ENCODE measurements around the gene TSPAN9. TPM values are rescaled to one million over a fixed set of nuclear protein-coding genes. Genes with fewer than 3 reads are reported as not detected.
"Not testable (repeated sequence)": the region's sequence is repeated elsewhere in the genome, so short reads cannot be mapped to it uniquely, and the experiment has no call there.

Gene TSPAN9
- total RNA-seq, 1 donor from 2014 or later: 22.4 TPM

- FAIRE-seq (no peak), DNase-seq (ENCODE audit: low spot score in 2 of 2) (no peak)
Measured at GRCh38 chr12:3043406-3043805, 33.8 kb upstream of the TSPAN9 start.

GRCh38 chr12:3044141-3044630, 33.0 kb upstream of the TSPAN9 start:
- DNase-seq (ENCODE audit: low spot score in 2 of 2) (no peak), FAIRE-seq (no peak)

GRCh38 chr12:3045494-3045893, 31.7 kb upstream of the TSPAN9 start:
- FAIRE-seq: no peak
- no peak for DNase-seq (ENCODE audit: low spot score in 2 of 2)

GRCh38 chr12:3045989-3046388, 31.2 kb upstream of the TSPAN9 start:
- DNase-seq (ENCODE audit: low spot score in 2 of 2): no peak
- FAIRE-seq: no peak

GRCh38 chr12:3046441-3047200, 30.6 kb upstream of the TSPAN9 start:
- DNase-seq (ENCODE audit: low spot score in 2 of 2) (no peak), FAIRE-seq (no peak)

- no peak for DNase-seq (ENCODE audit: low spot score in 2 of 2)
Measured at GRCh38 chr12:3047961-3048360, 29.2 kb upstream of the TSPAN9 start.

GRCh38 chr12:3048540-3048939, 28.6 kb upstream of the TSPAN9 start:
- FAIRE-seq (no peak), DNase-seq (ENCODE audit: low spot score in 2 of 2) (no peak)

More at GRCh38 chr12:3047961-3048360, 29.2 kb upstream of the TSPAN9 start:
- FAIRE-seq: no peak

GRCh38 chr12:3049176-3049575, 28.0 kb upstream of the TSPAN9 start:
- DNase-seq (ENCODE audit: low spot score in 2 of 2) (no peak), FAIRE-seq (no peak)

- DNase-seq (ENCODE audit: low spot score in 2 of 2) (no peak), FAIRE-seq (no peak)
Measured at GRCh38 chr12:3049611-3050249, 27.4 kb upstream of the TSPAN9 start.

- FAIRE-seq (no peak), DNase-seq (ENCODE audit: low spot score in 2 of 2) (no peak)
Measured at GRCh38 chr12:3054374-3054773, 22.8 kb upstream of the TSPAN9 start.

GRCh38 chr12:3055026-3055703, 22.0 kb upstream of the TSPAN9 start:
- no peak for DNase-seq (ENCODE audit: low spot score in 2 of 2)

GRCh38 chr12:3055704-3056467, 21.3 kb upstream of the TSPAN9 start:
- no peak for DNase-seq (ENCODE audit: low spot score in 2 of 2)
- FAIRE-seq: no peak

More at GRCh38 chr12:3055026-3055703, 22.0 kb upstream of the TSPAN9 start:
- no peak for FAIRE-seq

- DNase-seq (ENCODE audit: low spot score in 2 of 2) (no peak), FAIRE-seq (no peak)
Measured at GRCh38 chr12:3061059-3061458, 16.1 kb upstream of the TSPAN9 start.

GRCh38 chr12:3061501-3062215, 15.5 kb upstream of the TSPAN9 start:
- FAIRE-seq: no peak
- no peak for DNase-seq (ENCODE audit: low spot score in 2 of 2)

GRCh38 chr12:3065300-3065699, 11.9 kb upstream of the TSPAN9 start:
- no peak for DNase-seq (ENCODE audit: low spot score in 2 of 2)
- FAIRE-seq: no peak

- FAIRE-seq; DNase-seq (ENCODE audit: low spot score in 2 of 2): not testable (repeated sequence)
Measured at GRCh38 chr12:3065846-3066245, 11.3 kb upstream of the TSPAN9 start.

- FAIRE-seq: no peak
- DNase-seq (ENCODE audit: low spot score in 2 of 2): no peak
Measured at GRCh38 chr12:3069714-3070113, 7.5 kb upstream of the TSPAN9 start.

- DNase-seq (ENCODE audit: low spot score in 2 of 2): no peak
Measured at GRCh38 chr12:3071107-3071506, 6.1 kb upstream of the TSPAN9 start.

GRCh38 chr12:3071710-3072109, 5.5 kb upstream of the TSPAN9 start:
- no peak for DNase-seq (ENCODE audit: low spot score in 2 of 2)
- no peak for FAIRE-seq

More at GRCh38 chr12:3071107-3071506, 6.1 kb upstream of the TSPAN9 start:
- FAIRE-seq: no peak
